ENCODE measurements around the gene ADGRA1. TPM values are rescaled to one million over a fixed set of nuclear protein-coding genes. Genes with fewer than 3 reads are reported as not detected.

ADGRA1 gene
- total RNA-seq, 6 donors from 2014 or later: 0.30 to 1.0 (median 0.39) TPM; not detected in 1

GRCh38 chr10:133151543-133151972 lies 63.8 kb downstream of the ADGRA1 start:
- no peak overlapping the region for H3K27ac ChIP-seq
- H3K4me3 ChIP-seq: no peak overlapping the region
- H3K9me3 ChIP-seq: peaks cover 0 to 4% (median 0%) of the 10 kb centered on the region in 4 donors
- H3K36me3 ChIP-seq: no peaks in the 10 kb centered on the region
- no peaks in the 10 kb centered on the region for H3K4me1 ChIP-seq
- TF ChIP-seq CTCF (IDR thresholded peaks at IDR 0.05) (no peak), EP300 (IDR thresholded peaks at IDR 0.05) (no peak), POLR2AphosphoS5 (IDR thresholded peaks at IDR 0.05) (no peak), POLR2A (IDR thresholded peaks at IDR 0.05) (no peak)
- H3K27me3 ChIP-seq: no peaks in the 10 kb centered on the region
- 26 to 47% methylated on average over 9 of the region's 9 CpGs for WGBS, 2 donors
- DNase-seq (no peak), ATAC-seq (ENCODE audit: low FRiP score in 2 of 2) (no peak)

- Histone ChIP-seq H3K4me3 (no peak overlapping the region), H3K9me3 (no peaks in the 10 kb centered on the region), H3K36me3 (no peaks in the 10 kb centered on the region), H3K27ac (no peak overlapping the region), H3K4me1 (peaks cover 0 to 5% (median 2%) of the 10 kb centered on the region in 4 donors), H3K27me3 (no peaks in the 10 kb centered on the region)
- DNase-seq (no peak), ATAC-seq (ENCODE audit: low FRiP score in 2 of 2) (no peak)
- 82 to 94% methylated on average over 4 of the region's 4 CpGs for WGBS, 2 donors
- TF ChIP-seq CTCF (IDR thresholded peaks at IDR 0.05) (no peak), POLR2AphosphoS5 (IDR thresholded peaks at IDR 0.05) (no peak), POLR2A (IDR thresholded peaks at IDR 0.05) (no peak), EP300 (IDR thresholded peaks at IDR 0.05) (no peak)
Observed at GRCh38 chr10:133154411-133154810, 66.7 kb downstream of the ADGRA1 start.

GRCh38 chr10:133154996-133155778 lies 67.5 kb downstream of the ADGRA1 start:
- TF ChIP-seq POLR2AphosphoS5 (IDR thresholded peaks at IDR 0.05) (no peak), EP300 (IDR thresholded peaks at IDR 0.05) (no peak), CTCF (IDR thresholded peaks at IDR 0.05) (no peak), POLR2A (IDR thresholded peaks at IDR 0.05) (no peak)
- DNase-seq: no peak
- peaks cover 0 to 4% (median under 1%) of the 10 kb centered on the region in 4 donors for H3K27me3 ChIP-seq

GRCh38 chr10:133156674-133157579 lies 69.2 kb downstream of the ADGRA1 start:
- no peak overlapping the region for H3K4me3 ChIP-seq
- H3K27ac ChIP-seq: no peak overlapping the region
- H3K4me1 ChIP-seq: peaks cover 7 to 30% (median 19%) of the 10 kb centered on the region in 4 donors
- 76 to 78% methylated on average over 24 of the region's 24 CpGs for WGBS, 2 donors
- no peaks in the 10 kb centered on the region for H3K9me3 ChIP-seq
- TF ChIP-seq POLR2A (IDR thresholded peaks at IDR 0.05): no peak
- no peak for TF ChIP-seq POLR2AphosphoS5 (IDR thresholded peaks at IDR 0.05)
- no peak for TF ChIP-seq CTCF (IDR thresholded peaks at IDR 0.05)
- no peak for TF ChIP-seq EP300 (IDR thresholded peaks at IDR 0.05)
- DNase-seq (peak in 1 of 2 donors; percentile 66), ATAC-seq (ENCODE audit: low FRiP score in 2 of 2) (no peak)
- no peaks in the 10 kb centered on the region for H3K36me3 ChIP-seq
- peaks cover 0 to 20% (median 9%) of the 10 kb centered on the region in 4 donors for H3K27me3 ChIP-seq

More at GRCh38 chr10:133154996-133155778, 67.5 kb downstream of the ADGRA1 start:
- no peak overlapping the region for H3K27ac ChIP-seq
- H3K4me3 ChIP-seq: no peak overlapping the region
- H3K4me1 ChIP-seq: peaks cover 0 to 13% (median 4%) of the 10 kb centered on the region in 4 donors
- no peaks in the 10 kb centered on the region for H3K9me3 ChIP-seq
- 88 to 91% methylated on average over 29 to 30 of the region's 30 CpGs for WGBS, 2 donors
- no peaks in the 10 kb centered on the region for H3K36me3 ChIP-seq
- ATAC-seq (ENCODE audit: low FRiP score in 2 of 2): no peak
